ENCODE results near the gene C19orf85. TPM values are rescaled to one million over a fixed set of nuclear protein-coding genes. Genes with fewer than 3 reads are reported as not detected.

Gene C19orf85
- total and polyA plus RNA-seq, 12 donors: not detected

DNA sequence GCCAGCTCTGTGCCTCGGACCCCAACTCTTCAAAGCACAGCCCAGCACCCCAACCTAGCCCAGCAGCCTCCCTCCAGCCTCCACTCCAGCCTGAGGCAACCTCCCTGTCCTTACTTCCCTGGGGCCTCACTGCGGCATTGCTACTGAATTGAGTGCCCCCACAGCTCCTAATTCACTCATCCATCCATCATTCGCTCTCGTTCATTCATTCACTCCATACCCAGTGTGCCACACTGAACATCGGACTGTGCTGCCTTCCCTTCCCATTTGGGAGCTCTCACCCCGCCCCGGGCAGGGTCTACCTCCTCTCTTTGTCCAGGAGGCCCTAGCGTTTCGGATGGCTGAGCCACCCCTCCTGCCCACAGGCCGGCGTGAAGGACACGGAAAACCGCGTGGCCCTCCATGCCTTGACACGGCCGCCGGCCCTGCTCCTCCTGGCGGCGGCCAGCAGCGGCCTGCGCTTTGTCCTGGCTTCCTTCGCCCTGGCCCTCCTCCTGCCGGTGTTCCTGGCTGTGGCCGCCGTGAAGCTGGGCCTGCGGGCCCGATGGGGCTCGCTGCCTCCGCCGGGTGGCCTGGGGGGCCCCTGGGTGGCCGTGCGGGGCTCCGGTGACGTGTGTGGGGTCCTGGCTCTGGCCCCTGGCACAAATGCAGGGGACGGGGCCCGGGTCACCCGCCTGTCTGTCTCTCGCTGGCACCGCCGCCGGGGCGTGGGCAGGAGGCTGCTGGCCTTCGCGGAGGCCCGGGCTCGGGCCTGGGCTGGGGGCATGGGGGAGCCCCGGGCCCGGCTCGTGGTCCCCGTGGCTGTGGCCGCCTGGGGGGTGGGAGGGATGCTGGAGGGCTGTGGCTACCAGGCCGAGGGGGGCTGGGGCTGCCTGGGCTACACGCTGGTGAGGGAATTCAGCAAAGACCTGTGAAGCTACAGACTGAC, 21.8 kb upstream of the C19orf85 start:
- TF ChIP-seq, protein P1, sequence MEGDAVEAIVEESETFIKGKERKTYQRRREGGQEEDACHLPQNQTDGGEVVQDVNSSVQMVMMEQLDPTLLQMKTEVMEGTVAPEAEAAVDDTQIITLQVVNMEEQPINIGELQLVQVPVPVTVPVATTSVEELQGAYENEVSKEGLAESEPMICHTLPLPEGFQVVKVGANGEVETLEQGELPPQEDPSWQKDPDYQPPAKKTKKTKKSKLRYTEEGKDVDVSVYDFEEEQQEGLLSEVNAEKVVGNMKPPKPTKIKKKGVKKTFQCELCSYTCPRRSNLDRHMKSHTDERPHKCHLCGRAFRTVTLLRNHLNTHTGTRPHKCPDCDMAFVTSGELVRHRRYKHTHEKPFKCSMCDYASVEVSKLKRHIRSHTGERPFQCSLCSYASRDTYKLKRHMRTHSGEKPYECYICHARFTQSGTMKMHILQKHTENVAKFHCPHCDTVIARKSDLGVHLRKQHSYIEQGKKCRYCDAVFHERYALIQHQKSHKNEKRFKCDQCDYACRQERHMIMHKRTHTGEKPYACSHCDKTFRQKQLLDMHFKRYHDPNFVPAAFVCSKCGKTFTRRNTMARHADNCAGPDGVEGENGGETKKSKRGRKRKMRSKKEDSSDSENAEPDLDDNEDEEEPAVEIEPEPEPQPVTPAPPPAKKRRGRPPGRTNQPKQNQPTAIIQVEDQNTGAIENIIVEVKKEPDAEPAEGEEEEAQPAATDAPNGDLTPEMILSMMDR (IDR thresholded peaks at IDR 0.05): peak; percentile 8 to 41 (median 33)
- no peak for TF ChIP-seq POLR2A (IDR thresholded peaks at IDR 0.05)
- Histone ChIP-seq H3K27me3 (no peaks in the 10 kb centered on the region), H3K4me1 (replicated peaks in 1 of 2) (peaks cover 38 to 39% of the 10 kb centered on the region in 2 donors), H3K4me3 (peak overlapping the region in 1 of 4 donors; percentile 5), H3K9me3 (replicated peaks in 1 of 3) (no peaks in the 10 kb centered on the region), H3K36me3 (replicated peaks in 1 of 2) (peaks cover 0 to 15% of the 10 kb centered on the region in 2 donors), H3K27ac (peak overlapping the region; percentile 76 to 97 (median 93))
- intact Hi-C loops (cut with DNase I): no loop called here
- WGBS, 4 donors: 40 to 49% (median 42%) methylated on average over 12 to 53 of the region's 53 CpGs
- peak in 6 of 7 donors; percentile 55 to 68 (median 60) for DNase-seq

DNA sequence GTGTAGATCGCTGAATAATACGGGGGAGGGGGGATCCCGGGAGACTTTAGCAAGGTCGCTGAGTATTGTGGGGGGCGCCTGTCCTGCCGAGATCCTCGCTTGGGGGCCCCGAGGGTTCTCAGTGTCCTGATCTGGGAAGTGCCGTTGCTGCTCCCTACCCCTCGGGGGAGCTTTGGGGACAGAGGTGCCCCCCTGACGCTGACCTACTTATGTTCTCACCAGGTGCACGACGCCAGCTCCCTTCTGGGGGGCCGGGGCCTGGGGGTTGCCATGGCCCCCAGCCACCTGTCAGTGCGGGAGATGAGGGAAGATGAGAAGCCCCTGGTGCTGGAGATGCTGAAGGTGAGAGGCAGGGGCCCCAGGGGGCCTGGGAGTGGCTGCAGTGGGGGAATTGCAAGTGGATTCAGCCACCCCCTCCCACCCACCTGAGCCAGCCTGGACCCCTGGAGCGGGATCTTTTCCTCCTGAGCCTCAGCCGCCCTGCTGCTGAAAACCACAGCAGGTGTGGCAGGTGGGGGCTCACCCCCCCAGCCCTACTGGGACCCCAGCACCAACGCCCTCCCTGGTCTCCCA, 21.0 kb upstream of the C19orf85 start:
- DNase-seq: peak in 1 of 7 donors; percentile 40
- H3K4me1 ChIP-seq (replicated peaks in 1 of 2): peaks cover 38 to 39% of the 10 kb centered on the region in 2 donors
- peak overlapping the region; percentile 76 to 97 (median 93) for H3K27ac ChIP-seq

DNA sequence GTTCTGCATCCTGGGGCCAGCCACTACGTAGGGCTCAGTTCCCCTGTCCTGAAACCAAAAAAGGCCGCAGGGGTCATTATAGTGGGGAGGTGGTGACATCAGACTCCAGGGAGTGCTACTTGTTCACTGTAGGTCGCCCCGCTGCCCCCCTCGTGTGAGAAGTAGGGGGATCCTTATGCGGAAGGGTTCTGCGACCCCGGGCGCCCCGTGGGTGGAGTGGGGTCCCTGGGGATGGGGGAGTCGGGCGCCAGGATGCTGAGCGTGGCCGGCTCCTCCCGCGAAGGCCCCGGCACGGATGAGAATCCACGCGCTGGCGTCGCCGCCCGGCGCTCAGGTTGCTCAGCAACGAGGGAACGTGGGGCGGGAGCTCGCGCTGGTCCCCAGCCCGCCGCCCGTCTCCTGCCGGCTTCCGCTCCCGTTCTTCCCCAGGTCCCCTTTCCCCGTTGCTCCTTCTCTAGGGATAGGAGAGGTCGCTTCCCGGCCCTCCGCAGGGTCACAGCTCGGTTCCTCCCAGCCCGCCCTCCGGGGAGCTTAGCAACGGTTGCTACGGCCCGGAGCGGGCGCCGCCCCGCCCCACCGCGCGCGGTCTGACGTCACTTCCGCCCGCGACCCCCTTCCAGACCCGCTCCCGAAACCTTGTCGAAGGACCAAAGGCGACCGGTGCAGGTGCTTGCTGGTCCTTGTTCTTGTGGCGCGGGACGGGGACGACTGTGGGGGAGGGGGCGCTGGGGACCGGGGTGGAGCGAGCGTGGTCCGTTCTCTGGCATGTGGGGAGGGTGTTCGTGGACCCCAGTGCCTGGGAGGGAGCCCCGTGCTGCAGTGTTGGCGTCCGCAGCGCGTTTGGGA, 20.3 kb upstream of the C19orf85 start, which contains the start of gene NAT14:
Gene NAT14, plus strand, starts transcription at position 596 of the 846 bp plus-strand sequence. CDS start 521 bp downstream, outside the sequence.
- peak within 1 kb of the TSS; percentile 76 to 97 (median 93) for H3K27ac ChIP-seq
- peak in 6 of 7 donors; percentile 49 to 66 (median 56) for DNase-seq
- WGBS, 4 donors: 0 to 2% (median 1%) methylated on average over 8 to 78 of the region's 78 CpGs
- TF ChIP-seq, protein P1 (IDR thresholded peaks at IDR 0.05): no peak
- no peak for TF ChIP-seq POLR2A (IDR thresholded peaks at IDR 0.05)
- intact Hi-C loops (cut with DNase I): no loop called here
- peaks cover 0 to 15% of the 10 kb centered on the region in 2 donors for H3K36me3 ChIP-seq (replicated peaks in 1 of 2)
- peak within 1 kb of the TSS in 3 of 4 donors; percentile 37 to 73 (median 54) for H3K4me3 ChIP-seq
- no peaks in the 10 kb centered on the region for H3K27me3 ChIP-seq
- no peaks in the 10 kb centered on the region for H3K9me3 ChIP-seq (replicated peaks in 1 of 3)
- peaks cover 38 to 39% of the 10 kb centered on the region in 2 donors for H3K4me1 ChIP-seq (replicated peaks in 1 of 2)

More for the DNA sequence above, 21.0 kb upstream of the C19orf85 start:
- H3K36me3 ChIP-seq (replicated peaks in 1 of 2): peaks cover 0 to 15% of the 10 kb centered on the region in 2 donors
- no peak for TF ChIP-seq POLR2A (IDR thresholded peaks at IDR 0.05)
- TF ChIP-seq, protein P1 (IDR thresholded peaks at IDR 0.05): no peak
- WGBS, 4 donors: 19 to 82% (median 29%) methylated on average over 3 to 18 of the region's 18 CpGs
- intact Hi-C loops (cut with DNase I): no loop called here
- H3K4me3 ChIP-seq: peak overlapping the region in 3 of 4 donors; percentile 37 to 73 (median 54)
- H3K9me3 ChIP-seq (replicated peaks in 1 of 3): no peaks in the 10 kb centered on the region
- H3K27me3 ChIP-seq: no peaks in the 10 kb centered on the region

All from adrenal gland (tissue), 12 donors.